Measurements from ENCODE around the gene ARPC1B. TPM values are rescaled to one million over a fixed set of nuclear protein-coding genes. Genes with fewer than 3 reads are reported as not detected.

Gene ARPC1B
- total and polyA plus RNA-seq, 2 of the 4 experiments (the other 2 are of a cell fraction) = 351 to 488 TPM

DNA sequence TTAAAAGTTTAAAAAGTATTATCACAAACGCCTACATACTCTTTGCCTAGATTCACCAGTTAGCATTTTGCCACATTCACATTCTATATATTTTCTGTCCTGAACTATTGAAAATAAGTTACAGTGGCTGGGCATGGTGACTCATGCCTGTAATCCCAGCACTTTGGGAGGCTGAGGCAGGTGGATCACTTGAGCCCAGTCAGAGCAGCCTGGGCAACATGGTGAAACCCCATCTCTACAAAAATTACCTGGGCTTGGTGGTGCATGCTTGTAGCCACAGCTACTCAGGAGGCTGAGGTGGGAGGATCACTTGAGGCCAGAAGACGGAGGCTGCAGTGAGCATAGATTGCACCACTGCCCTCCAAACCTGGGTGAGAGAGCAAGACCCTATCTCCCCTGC is 43.5 kb upstream of the ARPC1B start:
- H3K23ac ChIP-seq (ENCODE audit: low read depth, low read length) = no peak overlapping the region
- peaks cover 6% of the 10 kb centered on the region; the same call in 1 of the 2 replicates for H3K9me1 ChIP-seq (ENCODE audit: insufficient read depth, low read length)
- H4K20me1 ChIP-seq (ENCODE audit: insufficient read depth, low read length) = peaks cover 47% of the 10 kb centered on the region
- peaks cover 6% of the 10 kb centered on the region for H3K36me3 ChIP-seq (ENCODE audit: control insufficient read depth, insufficient read depth, low read length)
- ATAC-seq (ENCODE audit: low read depth) = peak; percentile 24; the same call in 1 of the 2 replicates
- H3K4ac ChIP-seq (ENCODE audit: low read depth, low read length) = peak overlapping the region; percentile 23
- peak overlapping the region; percentile 70 for H2AK9ac ChIP-seq (replicated peaks; ENCODE audit: low read depth, low read length, poor library complexity)
- H3K27me3 ChIP-seq (ENCODE audit: control insufficient read depth, insufficient read depth, low read length) = no peaks in the 10 kb centered on the region
- H2BK5ac ChIP-seq (ENCODE audit: low read depth, low read length, poor library complexity, severe bottlenecking) = peak overlapping the region; percentile 84
- 0 out of 3 replicates have a peak overlapping the region, but pooled peaks have one; percentile 31 for H2BK15ac ChIP-seq (ENCODE audit: low read depth, low read length)
- H4K91ac ChIP-seq (ENCODE audit: insufficient read depth, low read depth, low read length) = no peak overlapping the region; the same call in 1 of the 2 replicates
- dilution Hi-C loops (cut with HindIII; ENCODE audit: low sequenced_read_pairs, unreplicated experiment) = no loop called here
- CTCF ChIA-PET = no interaction called here
- 0 out of 2 replicates have a peak overlapping the region, but pooled peaks have one; percentile 10 for H3K18ac ChIP-seq (ENCODE audit: low read depth, low read length)
- TF ChIP-seq SMC3 (IDR thresholded peaks at IDR 0.05; ENCODE audit: low read depth, low read length) (no peak), RFX5 (IDR thresholded peaks at IDR 0.05; ENCODE audit: low read depth, low read length) (no peak), CHD1 (IDR thresholded peaks at IDR 0.05; ENCODE audit: low read depth, low read length) (no peak), MXI1 (IDR thresholded peaks at IDR 0.05; ENCODE audit: borderline replicate concordance, low read depth, low read length) (no peak), MAZ (IDR thresholded peaks at IDR 0.05; ENCODE audit: borderline replicate concordance, low read depth, low read length) (no peak), RCOR1 (IDR thresholded peaks at IDR 0.05; ENCODE audit: insufficient replicate concordance, low read length) (no peak), NFE2L2 (IDR thresholded peaks at IDR 0.05; ENCODE audit: low read depth, low read length) (no peak), RAD21 (IDR thresholded peaks at IDR 0.05; ENCODE audit: low read length) (no peak), MAFK (IDR thresholded peaks at IDR 0.05; ENCODE audit: low read depth, low read length) (no peak), POLR2A (IDR thresholded peaks at IDR 0.05; ENCODE audit: low read depth, low read length) (no peak), CEBPB (IDR thresholded peaks at IDR 0.05; ENCODE audit: low read depth, low read length) (no peak), BHLHE40 (IDR thresholded peaks at IDR 0.05; ENCODE audit: low read depth, low read length) (no peak), FOS (IDR thresholded peaks at IDR 0.05; ENCODE audit: low read depth, low read length) (no peak; the same call in 1 of the 2 replicates)
- TF ChIP-seq, protein P1, sequence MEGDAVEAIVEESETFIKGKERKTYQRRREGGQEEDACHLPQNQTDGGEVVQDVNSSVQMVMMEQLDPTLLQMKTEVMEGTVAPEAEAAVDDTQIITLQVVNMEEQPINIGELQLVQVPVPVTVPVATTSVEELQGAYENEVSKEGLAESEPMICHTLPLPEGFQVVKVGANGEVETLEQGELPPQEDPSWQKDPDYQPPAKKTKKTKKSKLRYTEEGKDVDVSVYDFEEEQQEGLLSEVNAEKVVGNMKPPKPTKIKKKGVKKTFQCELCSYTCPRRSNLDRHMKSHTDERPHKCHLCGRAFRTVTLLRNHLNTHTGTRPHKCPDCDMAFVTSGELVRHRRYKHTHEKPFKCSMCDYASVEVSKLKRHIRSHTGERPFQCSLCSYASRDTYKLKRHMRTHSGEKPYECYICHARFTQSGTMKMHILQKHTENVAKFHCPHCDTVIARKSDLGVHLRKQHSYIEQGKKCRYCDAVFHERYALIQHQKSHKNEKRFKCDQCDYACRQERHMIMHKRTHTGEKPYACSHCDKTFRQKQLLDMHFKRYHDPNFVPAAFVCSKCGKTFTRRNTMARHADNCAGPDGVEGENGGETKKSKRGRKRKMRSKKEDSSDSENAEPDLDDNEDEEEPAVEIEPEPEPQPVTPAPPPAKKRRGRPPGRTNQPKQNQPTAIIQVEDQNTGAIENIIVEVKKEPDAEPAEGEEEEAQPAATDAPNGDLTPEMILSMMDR (conservative IDR thresholded peaks at IDR 0.05; ENCODE audit: low read depth, low read length) = no peak
- TF ChIP-seq, protein P2, sequence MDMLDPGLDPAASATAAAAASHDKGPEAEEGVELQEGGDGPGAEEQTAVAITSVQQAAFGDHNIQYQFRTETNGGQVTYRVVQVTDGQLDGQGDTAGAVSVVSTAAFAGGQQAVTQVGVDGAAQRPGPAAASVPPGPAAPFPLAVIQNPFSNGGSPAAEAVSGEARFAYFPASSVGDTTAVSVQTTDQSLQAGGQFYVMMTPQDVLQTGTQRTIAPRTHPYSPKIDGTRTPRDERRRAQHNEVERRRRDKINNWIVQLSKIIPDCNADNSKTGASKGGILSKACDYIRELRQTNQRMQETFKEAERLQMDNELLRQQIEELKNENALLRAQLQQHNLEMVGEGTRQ (IDR thresholded peaks at IDR 0.05; ENCODE audit: low read depth, low read length) = no peak
- TF ChIP-seq, protein P3, sequence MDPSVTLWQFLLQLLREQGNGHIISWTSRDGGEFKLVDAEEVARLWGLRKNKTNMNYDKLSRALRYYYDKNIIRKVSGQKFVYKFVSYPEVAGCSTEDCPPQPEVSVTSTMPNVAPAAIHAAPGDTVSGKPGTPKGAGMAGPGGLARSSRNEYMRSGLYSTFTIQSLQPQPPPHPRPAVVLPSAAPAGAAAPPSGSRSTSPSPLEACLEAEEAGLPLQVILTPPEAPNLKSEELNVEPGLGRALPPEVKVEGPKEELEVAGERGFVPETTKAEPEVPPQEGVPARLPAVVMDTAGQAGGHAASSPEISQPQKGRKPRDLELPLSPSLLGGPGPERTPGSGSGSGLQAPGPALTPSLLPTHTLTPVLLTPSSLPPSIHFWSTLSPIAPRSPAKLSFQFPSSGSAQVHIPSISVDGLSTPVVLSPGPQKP (IDR thresholded peaks at IDR 0.05; ENCODE audit: borderline replicate concordance, low read depth, low read length) = no peak
- in situ Hi-C loops (cut with MboI; ENCODE audit: low sequenced_read_pairs) = no loop called here
- DNase-seq = no peak
- no peak overlapping the region for H3K14ac ChIP-seq (replicated peaks; ENCODE audit: low read depth, low read length)
- no peak overlapping the region for H2AFZ ChIP-seq (replicated peaks; ENCODE audit: low read length, poor library complexity)
- H4K5ac ChIP-seq (ENCODE audit: low read depth, low read length) = no peak overlapping the region
- 100% methylated on average over 1 of the region's 2 CpGs; no CpG with 5 or more reads in 1 of the 2 experiments for WGBS, 2 experiments (ENCODE audit: extremely low coverage in 2 of 2, insufficient read length in 1 of 2)
- H3K56ac ChIP-seq (ENCODE audit: extremely low read depth, insufficient read depth, low read length) = no peak overlapping the region
- intact Hi-C loops (cut with micrococcal nuclease) = no loop called here
- peak overlapping the region; percentile 63 for H3K27ac ChIP-seq (ENCODE audit: insufficient read depth, low read length)
- H2BK20ac ChIP-seq (ENCODE audit: low read depth, low read length) = no peak overlapping the region
- H2AK5ac ChIP-seq (ENCODE audit: low read depth, low read length) = peak overlapping the region; percentile 70; the same call in 1 of the 2 replicates
- no TSS peak for BruUV-seq (replicated peaks)
- H4K8ac ChIP-seq (ENCODE audit: low read depth in 2 of 2, low read length in 2 of 2) = peak overlapping the region in 1 of 2 experiments; percentile 67; a peak in 1 of 4 replicates
- no peak overlapping the region for H3K4me3 ChIP-seq (ENCODE audit: insufficient read depth, low read depth, low read length)
- H3K4me1 ChIP-seq (ENCODE audit: control insufficient read depth, insufficient read depth, low read length) = peaks cover 6% of the 10 kb centered on the region
- no peak overlapping the region for H2BK120ac ChIP-seq (ENCODE audit: low read depth, low read length)
- peaks cover 8 to 42% of the 10 kb centered on the region in 2 experiments for H3K79me1 ChIP-seq (ENCODE audit: low read depth in 1 of 2, low read length in 2 of 2)
- peak overlapping the region; percentile 40; the same call in 1 of the 2 replicates for H3K4me2 ChIP-seq (ENCODE audit: low read depth, low read length)
- no peaks in the 10 kb centered on the region for H3K9me3 ChIP-seq (ENCODE audit: control insufficient read depth, insufficient read depth, low read length)
- H3K9ac ChIP-seq (ENCODE audit: low read depth, low read length) = peak overlapping the region; percentile 11; the same call in 1 of the 2 replicates
- POLR2A ChIA-PET (ENCODE audit: unreplicated experiment) = no interaction called here
